ENCODE measurements around the gene ZCCHC14.

DNA sequence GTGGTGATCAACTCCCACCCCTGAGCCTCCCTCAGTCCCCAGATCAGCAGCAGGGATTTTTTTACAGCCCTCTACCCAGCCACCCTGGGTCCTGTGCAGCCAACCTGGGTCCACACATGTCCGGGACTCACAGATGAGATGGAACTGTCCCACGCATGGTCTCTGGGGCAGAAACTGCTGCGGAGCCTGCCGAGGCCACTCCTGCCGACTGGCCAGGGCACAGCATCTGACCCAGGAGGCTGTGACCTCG lies 48.0 kb upstream of the ZCCHC14 start:
- TF ChIP-seq, protein P1, sequence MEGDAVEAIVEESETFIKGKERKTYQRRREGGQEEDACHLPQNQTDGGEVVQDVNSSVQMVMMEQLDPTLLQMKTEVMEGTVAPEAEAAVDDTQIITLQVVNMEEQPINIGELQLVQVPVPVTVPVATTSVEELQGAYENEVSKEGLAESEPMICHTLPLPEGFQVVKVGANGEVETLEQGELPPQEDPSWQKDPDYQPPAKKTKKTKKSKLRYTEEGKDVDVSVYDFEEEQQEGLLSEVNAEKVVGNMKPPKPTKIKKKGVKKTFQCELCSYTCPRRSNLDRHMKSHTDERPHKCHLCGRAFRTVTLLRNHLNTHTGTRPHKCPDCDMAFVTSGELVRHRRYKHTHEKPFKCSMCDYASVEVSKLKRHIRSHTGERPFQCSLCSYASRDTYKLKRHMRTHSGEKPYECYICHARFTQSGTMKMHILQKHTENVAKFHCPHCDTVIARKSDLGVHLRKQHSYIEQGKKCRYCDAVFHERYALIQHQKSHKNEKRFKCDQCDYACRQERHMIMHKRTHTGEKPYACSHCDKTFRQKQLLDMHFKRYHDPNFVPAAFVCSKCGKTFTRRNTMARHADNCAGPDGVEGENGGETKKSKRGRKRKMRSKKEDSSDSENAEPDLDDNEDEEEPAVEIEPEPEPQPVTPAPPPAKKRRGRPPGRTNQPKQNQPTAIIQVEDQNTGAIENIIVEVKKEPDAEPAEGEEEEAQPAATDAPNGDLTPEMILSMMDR (IDR thresholded peaks at IDR 0.05; ENCODE audit: low read depth, low read length, poor library complexity, severe bottlenecking): no peak
- TF ChIP-seq EZH2phosphoT487 (IDR thresholded peaks at IDR 0.05; ENCODE audit: borderline replicate concordance, low read length): no peak

All from DOHH2 (cell line).